Neural cell (in vitro differentiated cells): ENCODE data around the gene MAP1LC3A. TPM values are rescaled to one million over a fixed set of nuclear protein-coding genes. Genes with fewer than 3 reads are reported as not detected.

ENCODE experiments used
- H2AFZ ChIP-seq: fragments of 200-600, 300-800 bp; sonication (generic), shearing (Covaris generic); 2 replicates; pipeline ENCODE4 v1.6.0; 2014; ENCODE audit warnings: low read depth, mild to moderate bottlenecking, antibody characterized with exemption, low read length, moderate library complexity
- H3F3A ChIP-seq: fragments of 200-600 bp; shearing (Covaris generic); 2 replicates; pipeline ENCODE4 v1.6.1; 2016; ENCODE audit warnings: mild to moderate bottlenecking, moderate library complexity, mixed read lengths, antibody characterized with exemption, low read length; ENCODE audit not compliant: insufficient read depth, poor library complexity, severe bottlenecking
- H3K27ac ChIP-seq: fragments of 200-600, 300-800 bp; sonication (generic), shearing (Covaris generic); 2 replicates; pipeline ENCODE4 v1.5.1; 2014; ENCODE audit warnings: mild to moderate bottlenecking, low read length, moderate library complexity
- H3K27me3 ChIP-seq: fragments of 300-800, 200-600 bp; sonication (generic), shearing (Covaris generic); 2 replicates; pipeline ENCODE4 v1.6.0; 2014; ENCODE audit warnings: mild to moderate bottlenecking, low read depth, low read length, moderate library complexity; ENCODE audit not compliant: insufficient read depth
- H3K36me3 ChIP-seq: fragments of 300-800, 200-600 bp; sonication (generic), shearing (Covaris generic); 2 replicates; pipeline ENCODE4 v1.5.1; 2014; ENCODE audit warnings: mild to moderate bottlenecking, antibody characterized with exemption, low read length, moderate library complexity; ENCODE audit not compliant: insufficient read depth
- H3K4me2 ChIP-seq: fragments of 300-800, 200-600 bp; sonication (generic), shearing (Covaris generic); 2 replicates; pipeline ENCODE4 v1.6.0; 2014; ENCODE audit warnings: mild to moderate bottlenecking, low read length
- H3K4me3 ChIP-seq: fragments of 300-800, 200-600 bp; sonication (generic), shearing (Covaris generic); 2 replicates; pipeline ENCODE4 v1.5.1; 2014; ENCODE audit warnings: mild to moderate bottlenecking, low read length, moderate library complexity
- H3K79me2 ChIP-seq: fragments of 200-600 bp; shearing (Covaris generic); replicated peaks from 2 replicates; pipeline ENCODE4 v1.6.0; 2014; ENCODE audit warnings: mild to moderate bottlenecking, low read length, moderate library complexity; ENCODE audit not compliant: insufficient read depth
- H3K9ac ChIP-seq: fragments of 300-800, 200-600 bp; sonication (generic), shearing (Covaris generic); 2 replicates; pipeline ENCODE4 v1.6.1; 2016; ENCODE audit warnings: mild to moderate bottlenecking, low read length, mixed read lengths
- H3K9me2 ChIP-seq: fragments of 200-600 bp; shearing (Covaris generic); 2 replicates; pipeline ENCODE4 v1.6.1; 2016; ENCODE audit warnings: mild to moderate bottlenecking, low read length, mixed read lengths; ENCODE audit not compliant: insufficient read depth
- H3K9me3 ChIP-seq: fragments of 200-600, 300-800 bp; sonication (generic), shearing (Covaris generic); 2 replicates; pipeline ENCODE4 v1.6.1; 2016; ENCODE audit warnings: mild to moderate bottlenecking, mixed run types, low read length, moderate library complexity, mixed read lengths
- H4K20me1 ChIP-seq: fragments of 200-600 bp; shearing (Covaris generic); 2 replicates; pipeline ENCODE4 v1.6.1; 2016; ENCODE audit warnings: mild to moderate bottlenecking, mixed run types; ENCODE audit not compliant: insufficient read depth
- EP300 ChIP-seq: fragments of 450-650 bp; conservative IDR thresholded peaks from 2 replicates; pipeline ENCODE4 v1.6.1; 2014; ENCODE audit warnings: antibody characterized with exemption, mild to moderate bottlenecking, moderate library complexity; ENCODE audit not compliant: poor library complexity, severe bottlenecking
- EZH2 ChIP-seq: fragments of 200-600, 300-800 bp; shearing (Covaris generic), sonication (generic); IDR thresholded peaks from 2 replicates; pipeline ENCODE4 v1.6.1; 2014; ENCODE audit warnings: antibody characterized with exemption, low read length, borderline replicate concordance, mild to moderate bottlenecking; ENCODE audit not compliant: insufficient read depth, poor library complexity, severe bottlenecking
- MXI1 ChIP-seq: fragments of 450-650 bp; conservative IDR thresholded peaks from 2 replicates; pipeline ENCODE4 v1.6.1; 2014; ENCODE audit warnings: antibody characterized with exemption, mild to moderate bottlenecking; ENCODE audit not compliant: poor library complexity, severe bottlenecking
- POLR2AphosphoS5 ChIP-seq: IDR thresholded peaks from 2 replicates; pipeline ENCODE4 v1.6.1; 2012
- RAD21 ChIP-seq: fragments of 450-650 bp; conservative IDR thresholded peaks from 2 replicates; pipeline ENCODE4 v1.6.1; 2014; ENCODE audit warnings: antibody characterized with exemption, mild to moderate bottlenecking, moderate library complexity
- SMC3 ChIP-seq: fragments of 450-650 bp; conservative IDR thresholded peaks from 2 replicates; pipeline ENCODE4 v1.6.1; 2014; ENCODE audit warnings: antibody characterized with exemption, mild to moderate bottlenecking, moderate library complexity; ENCODE audit not compliant: poor library complexity
- TAF1 ChIP-seq: IDR thresholded peaks from 2 replicates; pipeline ENCODE4 v1.6.1; 2012; ENCODE audit warnings: low read depth
- polyA plus RNA-seq: library from polyadenylated mRNA; depleted of rRNA; stranded (reverse); fragments of >200 nt; gene quantifications from 2 replicates; pipeline ENCODE4 v1.2.3, GENCODE V29; 2014
- TF ChIP-seq, protein P1 (sequence below): IDR thresholded peaks from 2 replicates; pipeline ENCODE4 v1.6.1; 2012; ENCODE audit warnings: borderline replicate concordance
- TF ChIP-seq, protein P2 (sequence below): fragments of 450-650 bp; IDR thresholded peaks from 2 replicates; pipeline ENCODE4 v1.5.1; 2014; ENCODE audit warnings: antibody characterized with exemption, mild to moderate bottlenecking, moderate library complexity; ENCODE audit not compliant: poor library complexity, severe bottlenecking

MAP1LC3A gene
- polyA plus RNA-seq, 1 donor from 2014 or later, result 56.2 TPM

DNA sequence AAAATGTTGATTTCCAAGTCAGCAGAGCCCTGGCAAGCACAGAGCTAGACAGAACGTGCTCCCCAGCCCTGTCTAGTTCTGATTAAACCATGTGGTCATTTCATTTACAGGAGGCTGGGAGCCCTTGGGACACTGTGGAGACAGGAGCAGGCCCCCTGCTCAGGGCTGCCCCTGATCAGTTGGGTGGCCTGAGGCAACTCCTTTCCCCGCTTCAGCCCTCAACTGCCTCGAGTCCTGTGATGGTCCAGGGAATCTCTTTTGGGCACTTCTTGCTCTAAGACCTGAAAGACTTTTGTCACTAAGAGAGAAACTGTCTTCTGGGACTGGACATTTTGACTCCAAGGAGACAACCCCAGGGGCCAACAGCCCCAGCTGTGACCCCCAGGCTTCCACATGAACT lies 28.8 kb upstream of the MAP1LC3A start:
- TF ChIP-seq POLR2AphosphoS5 (no peak), MXI1 (no peak), RAD21 (no peak), TAF1 (no peak), SMC3 (no peak), EZH2 (no peak), EP300 (no peak)
- TF ChIP-seq, protein P1, sequence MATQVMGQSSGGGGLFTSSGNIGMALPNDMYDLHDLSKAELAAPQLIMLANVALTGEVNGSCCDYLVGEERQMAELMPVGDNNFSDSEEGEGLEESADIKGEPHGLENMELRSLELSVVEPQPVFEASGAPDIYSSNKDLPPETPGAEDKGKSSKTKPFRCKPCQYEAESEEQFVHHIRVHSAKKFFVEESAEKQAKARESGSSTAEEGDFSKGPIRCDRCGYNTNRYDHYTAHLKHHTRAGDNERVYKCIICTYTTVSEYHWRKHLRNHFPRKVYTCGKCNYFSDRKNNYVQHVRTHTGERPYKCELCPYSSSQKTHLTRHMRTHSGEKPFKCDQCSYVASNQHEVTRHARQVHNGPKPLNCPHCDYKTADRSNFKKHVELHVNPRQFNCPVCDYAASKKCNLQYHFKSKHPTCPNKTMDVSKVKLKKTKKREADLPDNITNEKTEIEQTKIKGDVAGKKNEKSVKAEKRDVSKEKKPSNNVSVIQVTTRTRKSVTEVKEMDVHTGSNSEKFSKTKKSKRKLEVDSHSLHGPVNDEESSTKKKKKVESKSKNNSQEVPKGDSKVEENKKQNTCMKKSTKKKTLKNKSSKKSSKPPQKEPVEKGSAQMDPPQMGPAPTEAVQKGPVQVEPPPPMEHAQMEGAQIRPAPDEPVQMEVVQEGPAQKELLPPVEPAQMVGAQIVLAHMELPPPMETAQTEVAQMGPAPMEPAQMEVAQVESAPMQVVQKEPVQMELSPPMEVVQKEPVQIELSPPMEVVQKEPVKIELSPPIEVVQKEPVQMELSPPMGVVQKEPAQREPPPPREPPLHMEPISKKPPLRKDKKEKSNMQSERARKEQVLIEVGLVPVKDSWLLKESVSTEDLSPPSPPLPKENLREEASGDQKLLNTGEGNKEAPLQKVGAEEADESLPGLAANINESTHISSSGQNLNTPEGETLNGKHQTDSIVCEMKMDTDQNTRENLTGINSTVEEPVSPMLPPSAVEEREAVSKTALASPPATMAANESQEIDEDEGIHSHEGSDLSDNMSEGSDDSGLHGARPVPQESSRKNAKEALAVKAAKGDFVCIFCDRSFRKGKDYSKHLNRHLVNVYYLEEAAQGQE, result no peak
- TF ChIP-seq, protein P2, sequence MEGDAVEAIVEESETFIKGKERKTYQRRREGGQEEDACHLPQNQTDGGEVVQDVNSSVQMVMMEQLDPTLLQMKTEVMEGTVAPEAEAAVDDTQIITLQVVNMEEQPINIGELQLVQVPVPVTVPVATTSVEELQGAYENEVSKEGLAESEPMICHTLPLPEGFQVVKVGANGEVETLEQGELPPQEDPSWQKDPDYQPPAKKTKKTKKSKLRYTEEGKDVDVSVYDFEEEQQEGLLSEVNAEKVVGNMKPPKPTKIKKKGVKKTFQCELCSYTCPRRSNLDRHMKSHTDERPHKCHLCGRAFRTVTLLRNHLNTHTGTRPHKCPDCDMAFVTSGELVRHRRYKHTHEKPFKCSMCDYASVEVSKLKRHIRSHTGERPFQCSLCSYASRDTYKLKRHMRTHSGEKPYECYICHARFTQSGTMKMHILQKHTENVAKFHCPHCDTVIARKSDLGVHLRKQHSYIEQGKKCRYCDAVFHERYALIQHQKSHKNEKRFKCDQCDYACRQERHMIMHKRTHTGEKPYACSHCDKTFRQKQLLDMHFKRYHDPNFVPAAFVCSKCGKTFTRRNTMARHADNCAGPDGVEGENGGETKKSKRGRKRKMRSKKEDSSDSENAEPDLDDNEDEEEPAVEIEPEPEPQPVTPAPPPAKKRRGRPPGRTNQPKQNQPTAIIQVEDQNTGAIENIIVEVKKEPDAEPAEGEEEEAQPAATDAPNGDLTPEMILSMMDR, result no peak
- Histone ChIP-seq H3K4me3 (no peak overlapping the region), H3K4me2 (no peak overlapping the region), H3K9ac (no peak overlapping the region), H4K20me1 (no peaks in the 10 kb centered on the region), H3K9me3 (no peaks in the 10 kb centered on the region), H3K27ac (no peak overlapping the region), H3K27me3 (no peaks in the 10 kb centered on the region), H3K9me2 (no peaks in the 10 kb centered on the region), H3K36me3 (no peaks in the 10 kb centered on the region), H3K79me2 (peaks cover 4% of the 10 kb centered on the region), H3F3A (no peaks in the 10 kb centered on the region), H2AFZ (no peak overlapping the region)

DNA sequence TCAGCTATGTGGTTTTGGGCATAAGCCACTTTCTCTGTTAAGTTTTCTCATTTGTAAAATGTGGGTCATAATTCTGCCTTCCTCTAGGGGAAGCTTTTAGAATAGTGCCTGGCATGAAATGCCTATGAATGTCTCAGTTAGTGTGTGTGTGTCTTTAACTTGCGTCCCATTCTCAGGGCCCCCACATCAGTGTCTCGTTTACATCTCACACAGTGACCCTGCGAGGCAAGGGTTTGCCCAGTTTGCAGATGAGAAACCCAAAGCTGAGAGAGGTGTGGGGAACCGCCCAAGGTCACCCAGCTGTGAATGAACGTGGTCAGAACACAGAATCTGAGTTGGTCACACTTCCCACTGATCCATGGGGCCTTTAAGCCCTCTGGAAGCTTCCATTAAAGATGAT lies 28.2 kb upstream of the MAP1LC3A start:
- Histone ChIP-seq H4K20me1 (no peaks in the 10 kb centered on the region), H3K4me3 (no peak overlapping the region), H3K9ac (no peak overlapping the region), H3K79me2 (peaks cover under 1% of the 10 kb centered on the region), H2AFZ (no peak overlapping the region), H3K27me3 (no peaks in the 10 kb centered on the region), H3K9me3 (no peaks in the 10 kb centered on the region), H3K9me2 (no peaks in the 10 kb centered on the region), H3K27ac (no peak overlapping the region), H3K4me2 (no peak overlapping the region), H3K36me3 (no peaks in the 10 kb centered on the region), H3F3A (no peaks in the 10 kb centered on the region)
- TF ChIP-seq MXI1 (no peak), SMC3 (no peak), EZH2 (no peak)
- TF ChIP-seq, protein P1, result no peak
